ENCODE results near the gene KRT3.
"Not testable (repeated sequence)": the region's sequence is repeated elsewhere in the genome, so short reads cannot be mapped to it uniquely, and the experiment has no call there.

Gene KRT3

GRCh38 chr12:52777566-52777965 lies 18.4 kb downstream of the KRT3 start:
- DNase-seq = no peak

- DNase-seq = no peak
These were observed 19.0 kb downstream of the KRT3 start, which contains the start of gene KRT76 for GRCh38 chr12:52776913-52777395. KRT76 (minus strand) TSS chr12:52777345; CDS start chr12:52777291, 54 bp downstream.

GRCh38 chr12:52776435-52776834 lies 19.5 kb downstream of the KRT3 start:
- no peak for DNase-seq

GRCh38 chr12:52774629-52775250 lies 21.2 kb downstream of the KRT3 start:
- no peak for DNase-seq

- no peak for DNase-seq
These were observed 23.1 kb downstream of the KRT3 start for GRCh38 chr12:52772772-52773171.

GRCh38 chr12:52772188-52772587 lies 23.7 kb downstream of the KRT3 start:
- no peak for DNase-seq

GRCh38 chr12:52771505-52771904 lies 24.4 kb downstream of the KRT3 start:
- DNase-seq = no peak

- no peak for DNase-seq
These were observed 24.8 kb downstream of the KRT3 start for GRCh38 chr12:52771088-52771487.

- DNase-seq = no peak
These were observed 26.0 kb downstream of the KRT3 start for GRCh38 chr12:52769946-52770345.

- no peak for DNase-seq
These were observed 26.6 kb downstream of the KRT3 start for GRCh38 chr12:52769354-52769753.

GRCh38 chr12:52768479-52769200 lies 27.3 kb downstream of the KRT3 start:
- DNase-seq = no peak

- no peak for DNase-seq
These were observed 28.5 kb downstream of the KRT3 start for GRCh38 chr12:52767427-52767826.

- DNase-seq = no peak
These were observed 28.9 kb downstream of the KRT3 start for GRCh38 chr12:52767020-52767379.

- DNase-seq = no peak
These were observed 29.4 kb downstream of the KRT3 start for GRCh38 chr12:52766351-52767019.

- DNase-seq = no peak
These were observed 30.2 kb downstream of the KRT3 start for GRCh38 chr12:52765702-52766101.

- no peak for DNase-seq
These were observed 31.9 kb downstream of the KRT3 start for GRCh38 chr12:52763991-52764390.

GRCh38 chr12:52763036-52763659 lies 32.8 kb downstream of the KRT3 start:
- no peak for DNase-seq

GRCh38 chr12:52761802-52762201 lies 34.1 kb downstream of the KRT3 start:
- no peak for DNase-seq

GRCh38 chr12:52761218-52761617 lies 34.7 kb downstream of the KRT3 start:
- not testable (repeated sequence) for DNase-seq

GRCh38 chr12:52760623-52761022 lies 35.3 kb downstream of the KRT3 start:
- no peak for DNase-seq

- DNase-seq = no peak
These were observed 36.2 kb downstream of the KRT3 start for GRCh38 chr12:52759695-52760094.

GRCh38 chr12:52759218-52759617 lies 36.7 kb downstream of the KRT3 start:
- no peak for DNase-seq

GRCh38 chr12:52757449-52758176 lies 38.3 kb downstream of the KRT3 start:
- DNase-seq = no peak

Data from T-helper 2 cell (primary cell).